ENCODE data around the gene TF. TPM values are rescaled to one million over a fixed set of nuclear protein-coding genes. Genes with fewer than 3 reads are reported as not detected.
A peak's percentile ranks its signal among the peaks of the same experiment; 100 is the strongest.

Gene TF
- total and polyA plus RNA-seq, 7 donors = 0.10 to 6.6 (median 1.0) TPM

GRCh38 chr3:133760916-133761315 lies 14.7 kb downstream of the TF start:
- Histone ChIP-seq H3K4me1 (no peaks in the 10 kb centered on the region), H3K36me3 (ENCODE audit: insufficient read depth in 1 of 2, low read depth in 1 of 2) (no peaks in the 10 kb centered on the region), H3K27ac (no peak overlapping the region), H3K27me3 (ENCODE audit: insufficient read depth in 3 of 3, low read length in 2 of 3) (peaks cover 0 to 8% (median 0%) of the 10 kb centered on the region in 3 donors), H3K4me3 (no peak overlapping the region), H3K9me3 (no peaks in the 10 kb centered on the region)
- ATAC-seq (no peak), DNase-seq (no peak)
- TF ChIP-seq CTCF (IDR thresholded peaks at IDR 0.05) = no peak
- intact Hi-C loops (cut with DNase I) = no loop called here
- WGBS, 3 donors = 90 to 95% (median 93%) methylated on average over 2 of the region's 2 CpGs

DNA sequence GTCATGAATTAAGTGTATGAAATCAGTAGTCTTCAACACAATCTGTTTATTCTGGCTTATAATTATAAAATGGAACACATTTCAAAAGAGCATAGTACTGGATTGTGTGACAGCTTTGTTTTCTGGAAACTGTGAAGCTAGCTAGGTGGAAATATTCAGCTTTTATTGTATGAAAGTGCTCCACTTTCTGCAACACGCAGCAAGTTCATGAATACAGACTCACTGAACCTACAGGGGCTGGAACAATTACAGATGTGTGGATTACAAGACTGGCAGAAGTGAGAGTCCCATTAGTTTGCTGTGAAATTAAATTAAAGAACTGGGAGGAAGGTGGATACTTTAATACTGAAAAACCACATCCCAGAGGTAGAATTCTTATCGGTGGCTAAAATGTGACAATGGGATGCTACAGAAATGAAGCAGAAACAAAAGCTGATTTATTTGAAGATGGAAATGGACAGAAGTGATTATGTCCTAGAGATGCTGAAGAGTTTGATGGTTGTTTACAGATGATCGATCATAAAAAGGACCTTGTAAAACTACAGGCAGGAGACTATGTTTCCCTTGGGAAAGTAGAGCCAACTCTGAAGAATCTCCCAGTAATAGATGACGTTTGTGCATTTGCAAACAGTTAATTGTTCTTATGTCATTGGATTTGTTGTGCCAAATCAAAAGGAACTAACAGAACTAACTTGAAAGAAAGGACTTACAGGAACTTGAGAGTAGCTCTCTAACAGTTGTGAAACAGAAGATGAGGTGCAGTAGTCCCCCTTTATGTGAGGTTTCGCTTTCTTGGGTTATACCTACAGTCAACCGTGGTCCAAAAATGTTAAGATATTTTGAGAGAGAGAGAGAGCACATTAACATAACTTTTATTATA lies 15.7 kb downstream of the TF start:
- peaks cover 0 to 8% (median 0%) of the 10 kb centered on the region in 3 donors for H3K27me3 ChIP-seq (ENCODE audit: insufficient read depth in 3 of 3, low read length in 2 of 3)
- no peaks in the 10 kb centered on the region for H3K4me1 ChIP-seq
- ATAC-seq (no peak), DNase-seq (no peak)
- H3K36me3 ChIP-seq (ENCODE audit: insufficient read depth in 1 of 2, low read depth in 1 of 2) = no peaks in the 10 kb centered on the region
- no peak for TF ChIP-seq CTCF (IDR thresholded peaks at IDR 0.05)
- intact Hi-C loops (cut with DNase I) = no loop called here
- H3K27ac ChIP-seq = no peak overlapping the region
- no peaks in the 10 kb centered on the region for H3K9me3 ChIP-seq
- 45 to 60% (median 47%) methylated on average over 6 of the region's 6 CpGs for WGBS, 3 donors
- no peak overlapping the region for H3K4me3 ChIP-seq

DNA sequence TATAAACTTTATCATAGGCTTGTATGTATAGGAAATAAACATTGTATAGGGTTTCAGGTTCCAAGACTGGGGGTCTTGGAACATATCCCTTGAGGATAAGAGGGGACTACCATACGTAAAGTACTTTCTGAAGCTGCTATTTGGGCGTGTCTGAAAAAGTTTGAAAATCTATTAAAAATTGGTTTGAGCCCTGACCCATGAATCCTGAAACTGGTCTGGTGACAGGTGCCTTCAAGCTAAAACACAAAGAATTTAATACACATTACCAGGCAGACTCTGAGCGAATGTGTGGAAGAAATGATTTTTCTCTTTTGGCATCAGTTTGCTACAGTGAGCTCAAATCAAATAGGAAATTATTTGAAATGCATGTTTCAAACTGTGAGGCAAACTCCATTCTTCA lies 16.3 kb downstream of the TF start:
- no peak for TF ChIP-seq CTCF (IDR thresholded peaks at IDR 0.05)
- Histone ChIP-seq H3K9me3 (no peaks in the 10 kb centered on the region), H3K4me3 (no peak overlapping the region), H3K4me1 (no peaks in the 10 kb centered on the region), H3K36me3 (ENCODE audit: insufficient read depth in 1 of 2, low read depth in 1 of 2) (no peaks in the 10 kb centered on the region), H3K27me3 (ENCODE audit: insufficient read depth in 3 of 3, low read length in 2 of 3) (peaks cover 0 to 8% (median 0%) of the 10 kb centered on the region in 3 donors), H3K27ac (no peak overlapping the region)
- WGBS, 3 donors = 50 to 87% (median 53%) methylated on average over 3 of the region's 3 CpGs
- DNase-seq = no peak
- no peak for ATAC-seq
- intact Hi-C loops (cut with DNase I) = no loop called here

GRCh38 chr3:133763797-133764683 lies 17.8 kb downstream of the TF start:
- Histone ChIP-seq H3K4me3 (no peak overlapping the region), H3K9me3 (no peaks in the 10 kb centered on the region), H3K27ac (no peak overlapping the region), H3K4me1 (no peaks in the 10 kb centered on the region), H3K36me3 (ENCODE audit: insufficient read depth in 1 of 2, low read depth in 1 of 2) (no peaks in the 10 kb centered on the region), H3K27me3 (ENCODE audit: insufficient read depth in 3 of 3, low read length in 2 of 3) (peaks cover 0 to 7% (median 0%) of the 10 kb centered on the region in 3 donors)
- intact Hi-C loops (cut with DNase I) = no loop called here
- DNase-seq = no peak
- no peak for TF ChIP-seq CTCF (IDR thresholded peaks at IDR 0.05)
- peak in 2 of 4 donors; percentile 28 to 45 for ATAC-seq
- WGBS, 3 donors = 29 to 41% (median 30%) methylated on average over 6 of the region's 6 CpGs

Measured in psoas muscle (tissue), 8 donors.